OCI-LY7 (cell line): ENCODE results near the gene ACTR6.

Source experiments
- EZH2phosphoT487 ChIP-seq: fragments of 200-600 bp; sonication (generic); IDR thresholded peaks from 2 replicates; pipeline ENCODE4 v1.6.1; 2018; ENCODE audit warnings: low read depth, borderline replicate concordance, mild to moderate bottlenecking, mixed run types, antibody characterized with exemption, low read length, moderate library complexity, mixed read lengths
- TF ChIP-seq, protein P1 (sequence below): fragments of 200-600 bp; sonication (generic); conservative IDR thresholded peaks from 2 replicates; pipeline ENCODE4 v1.5.1; 2014; ENCODE audit warnings: mild to moderate bottlenecking, antibody characterized with exemption, low read length, moderate library complexity, mixed read lengths

DNA sequence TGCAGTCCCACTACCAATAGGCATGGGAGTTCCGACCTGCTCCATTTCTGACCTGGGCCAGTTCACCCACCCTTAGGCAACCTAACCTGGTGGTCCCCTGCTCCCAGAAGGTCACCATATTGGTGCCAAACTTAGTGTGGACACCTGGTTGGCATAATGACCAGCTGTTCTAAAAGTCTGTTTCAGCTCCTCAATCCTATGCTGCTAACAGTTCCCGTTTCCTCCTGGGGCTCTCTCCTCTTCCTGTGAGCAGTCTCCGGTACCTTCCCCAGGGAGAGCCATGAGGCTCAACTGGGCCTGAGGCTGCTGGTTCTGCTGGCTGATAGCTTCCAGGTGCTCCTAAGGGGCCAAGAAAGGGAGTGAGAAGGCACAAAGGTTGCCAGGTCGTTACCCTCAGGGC lies 42.1 kb upstream of the ACTR6 start:
- TF ChIP-seq, protein P1, sequence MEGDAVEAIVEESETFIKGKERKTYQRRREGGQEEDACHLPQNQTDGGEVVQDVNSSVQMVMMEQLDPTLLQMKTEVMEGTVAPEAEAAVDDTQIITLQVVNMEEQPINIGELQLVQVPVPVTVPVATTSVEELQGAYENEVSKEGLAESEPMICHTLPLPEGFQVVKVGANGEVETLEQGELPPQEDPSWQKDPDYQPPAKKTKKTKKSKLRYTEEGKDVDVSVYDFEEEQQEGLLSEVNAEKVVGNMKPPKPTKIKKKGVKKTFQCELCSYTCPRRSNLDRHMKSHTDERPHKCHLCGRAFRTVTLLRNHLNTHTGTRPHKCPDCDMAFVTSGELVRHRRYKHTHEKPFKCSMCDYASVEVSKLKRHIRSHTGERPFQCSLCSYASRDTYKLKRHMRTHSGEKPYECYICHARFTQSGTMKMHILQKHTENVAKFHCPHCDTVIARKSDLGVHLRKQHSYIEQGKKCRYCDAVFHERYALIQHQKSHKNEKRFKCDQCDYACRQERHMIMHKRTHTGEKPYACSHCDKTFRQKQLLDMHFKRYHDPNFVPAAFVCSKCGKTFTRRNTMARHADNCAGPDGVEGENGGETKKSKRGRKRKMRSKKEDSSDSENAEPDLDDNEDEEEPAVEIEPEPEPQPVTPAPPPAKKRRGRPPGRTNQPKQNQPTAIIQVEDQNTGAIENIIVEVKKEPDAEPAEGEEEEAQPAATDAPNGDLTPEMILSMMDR = no peak
- TF ChIP-seq EZH2phosphoT487 = no peak
